CD14-positive monocyte (primary cell): ENCODE measurements around the gene SPATA19. TPM values are rescaled to one million over a fixed set of nuclear protein-coding genes. Genes with fewer than 3 reads are reported as not detected.

Source experiments
- DNase-seq, 3 donors: peaks; one replicate each; pipeline ENCODE4 v3.0.0-alpha.2; 2011 to 2022
- H2AFZ ChIP-seq: 2 replicates; pipeline ENCODE4 v1.6.0; 2012; ENCODE audit warnings: mild to moderate bottlenecking, low read depth, low read length, inconsistent platforms; ENCODE audit not compliant: insufficient read depth, poor library complexity, severe bottlenecking
- H3K27ac ChIP-seq, 2 donors: 1 replicate in 1 of 2; 2 replicates in 1 of 2; pipeline ENCODE4 v1.5.1; 2012 to 2013; ENCODE audit warnings: low read length in 2 of 2, control low read depth in 1 of 2, inconsistent platforms in 1 of 2, low read depth in 1 of 2, mild to moderate bottlenecking in 1 of 2
- H3K27me3 ChIP-seq, 2 donors: one replicate each; pipeline versions ENCODE4 v1.6.0 to v1.6.1; 2011 to 2013; ENCODE audit warnings: low read length in 2 of 2; ENCODE audit not compliant: control insufficient read depth in 2 of 2, insufficient read depth in 2 of 2
- H3K36me3 ChIP-seq, 2 donors: replicated peaks in 1 of 2; 1 replicate in 1 of 2; 2 replicates in 1 of 2; pipeline versions ENCODE4 v1.5.1 to v1.6.1; 2012 to 2013; ENCODE audit warnings: low read length in 2 of 2, control low read depth in 1 of 2, inconsistent platforms in 1 of 2, mild to moderate bottlenecking in 1 of 2; ENCODE audit not compliant: insufficient read depth in 2 of 2, control insufficient read depth in 1 of 2
- H3K4me1 ChIP-seq, 2 donors: 1 replicate in 1 of 2; 2 replicates in 1 of 2; pipeline versions ENCODE4 v1.5.1 to v1.6.1; 2012 to 2013; ENCODE audit warnings: low read length in 2 of 2, control low read depth in 1 of 2, inconsistent platforms in 1 of 2, mild to moderate bottlenecking in 1 of 2, moderate library complexity in 1 of 2; ENCODE audit not compliant: insufficient read depth in 2 of 2, control insufficient read depth in 1 of 2
- H3K4me2 ChIP-seq: replicated peaks from 2 replicates; pipeline ENCODE3; 2012; ENCODE audit warnings: low read length, moderate library complexity, mild to moderate bottlenecking; ENCODE audit not compliant: poor library complexity, severe bottlenecking; ENCODE audit errors: extremely low read depth
- H3K4me3 ChIP-seq, 3 experiments: fragments of 200-600 bp in 1 of 3; sonication (generic) in 1 of 3; replicated peaks in 1 of 3; 1 replicate in 2 of 3; 2 replicates in 1 of 3; pipeline ENCODE4 v1.5.1; 2011 to 2013; ENCODE audit warnings: low read length in 3 of 3, mild to moderate bottlenecking in 3 of 3, control low read depth in 2 of 3, low read depth in 2 of 3, inconsistent platforms in 1 of 3, moderate library complexity in 1 of 3
- H3K79me2 ChIP-seq: 2 replicates; pipeline ENCODE4 v1.6.0; 2012; ENCODE audit warnings: mild to moderate bottlenecking, control low read depth, inconsistent platforms, low read length, moderate library complexity; ENCODE audit not compliant: insufficient read depth
- H3K9ac ChIP-seq: 2 replicates; pipeline ENCODE4 v1.6.0; 2017; ENCODE audit warnings: low read length, mild to moderate bottlenecking; ENCODE audit not compliant: insufficient read depth, poor library complexity, severe bottlenecking
- H3K9me3 ChIP-seq, 2 donors: replicated peaks in 1 of 2; 1 replicate in 1 of 2; 2 replicates in 1 of 2; pipeline versions ENCODE4 v1.5.1 to v1.6.1; 2012 to 2013; ENCODE audit warnings: low read length in 2 of 2, control low read depth in 1 of 2; ENCODE audit not compliant: control insufficient read depth in 1 of 2, insufficient read depth in 1 of 2
- H4K20me1 ChIP-seq: 2 replicates; pipeline ENCODE4 v1.6.0; 2012; ENCODE audit warnings: mild to moderate bottlenecking, low read length, control low read depth, moderate library complexity; ENCODE audit not compliant: insufficient read depth
- H3K27ac Mint-ChIP-seq, 7 donors: one replicate each; pipeline ENCODE4 v1.8.0; 2020; ENCODE audit warnings: mild to moderate bottlenecking in 7 of 7, mixed read lengths in 7 of 7, moderate library complexity in 6 of 7, inconsistent platforms in 2 of 7
- H3K27me3 Mint-ChIP-seq, 3 donors: one replicate each; pipeline ENCODE4 v1.8.0; 2021 to 2022; ENCODE audit warnings: low read depth in 3 of 3, mild to moderate bottlenecking in 3 of 3, mixed read lengths in 3 of 3, moderate library complexity in 3 of 3, inconsistent platforms in 1 of 3
- H3K36me3 Mint-ChIP-seq, 2 donors: one replicate each; pipeline ENCODE4 v1.8.0; 2020; ENCODE audit warnings: mixed read lengths in 2 of 2, inconsistent platforms in 1 of 2, mild to moderate bottlenecking in 1 of 2
- H3K4me1 Mint-ChIP-seq: one replicate; pipeline ENCODE4 v1.8.0; 2020; ENCODE audit warnings: mild to moderate bottlenecking, mixed read lengths
- H3K4me3 Mint-ChIP-seq, 2 donors: one replicate each; pipeline ENCODE4 v1.8.0; 2020; ENCODE audit warnings: mild to moderate bottlenecking in 2 of 2, mixed read lengths in 2 of 2, moderate library complexity in 1 of 2
- H3K9me3 Mint-ChIP-seq, 7 donors: one replicate each; pipeline ENCODE4 v1.8.0; 2020 to 2022; ENCODE audit warnings: mixed read lengths in 7 of 7, mild to moderate bottlenecking in 6 of 7, moderate library complexity in 6 of 7, inconsistent platforms in 2 of 7
- WGBS: methylation state at CpG from one replicate; pipeline ENCODE4 v1.1.5; 2013; ENCODE audit warnings: missing lambda C conversion rate; ENCODE audit not compliant: insufficient coverage; 5-methylcytosine and 5-hydroxymethylcytosine counted together
- intact Hi-C, 2 donors: fragments of 100-400 bp; cut with micrococcal nuclease; formaldehyde crosslinking; loops; one replicate each; pipeline versions ENCODE4 v1.15.0 to v1.15.1; 2023
- polyA plus RNA-seq, 3 donors: library from polyadenylated mRNA; depleted of rRNA in 1 of 3; unstranded in 2 of 3; stranded (reverse) in 1 of 3; fragments of 300-500 nt in 2 of 3; fragments of >200 nt in 1 of 3; fragmentation: Illumina TruSeq in 2 of 3; gene quantifications; 1 replicate in 2 of 3; 2 replicates in 1 of 3; pipeline ENCODE4 v1.2.3, GENCODE V29; 2012 to 2021
- TF ChIP-seq, protein P1 (sequence below): fragments of 200-600 bp; IDR thresholded peaks from one replicate; pipeline ENCODE4 v1.8.0; 2022; ENCODE audit warnings: antibody characterized with exemption, mild to moderate bottlenecking

SPATA19 gene
- polyA plus RNA-seq, 3 donors, result not detected

DNA sequence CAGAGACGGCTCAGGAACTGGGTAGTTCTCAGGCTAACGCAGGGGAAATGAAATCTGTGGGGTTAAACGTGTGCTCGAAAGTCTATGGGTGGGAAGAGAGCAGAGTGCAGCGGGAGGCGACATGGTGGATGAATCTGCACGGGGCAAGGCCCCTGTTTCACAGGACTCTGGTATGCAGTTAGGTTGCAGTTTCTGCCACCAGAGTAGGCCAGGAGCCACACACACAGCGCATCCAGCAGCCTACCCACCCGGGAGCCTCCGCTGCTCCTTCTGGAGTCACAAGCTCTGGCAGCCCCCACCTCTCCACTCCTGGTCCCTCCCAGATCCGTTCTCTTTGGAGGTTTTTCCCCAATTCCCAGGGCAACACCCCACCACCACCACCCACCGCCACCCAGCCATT, 27.0 kb downstream of the SPATA19 start:
- 81% methylated on average over 10 of the region's 12 CpGs for WGBS
- H3K79me2 ChIP-seq, result no peaks in the 10 kb centered on the region
- no peaks in the 10 kb centered on the region for H3K9me3 ChIP-seq
- no peaks in the 10 kb centered on the region for H3K27me3 ChIP-seq
- no peaks in the 10 kb centered on the region for H3K4me1 ChIP-seq
- Mint-ChIP-seq H3K4me1 (no peaks in the 10 kb centered on the region), H3K4me3 (no peak overlapping the region), H3K27me3 (peaks cover 0 to 6% (median 0%) of the 10 kb centered on the region in 3 donors), H3K27ac (no peak overlapping the region), H3K36me3 (no peaks in the 10 kb centered on the region), H3K9me3 (no peaks in the 10 kb centered on the region)
- intact Hi-C loops, result no loop called here
- no peaks in the 10 kb centered on the region for H3K36me3 ChIP-seq
- no peak overlapping the region for H2AFZ ChIP-seq
- H3K4me2 ChIP-seq, result no peak overlapping the region
- TF ChIP-seq, protein P1, sequence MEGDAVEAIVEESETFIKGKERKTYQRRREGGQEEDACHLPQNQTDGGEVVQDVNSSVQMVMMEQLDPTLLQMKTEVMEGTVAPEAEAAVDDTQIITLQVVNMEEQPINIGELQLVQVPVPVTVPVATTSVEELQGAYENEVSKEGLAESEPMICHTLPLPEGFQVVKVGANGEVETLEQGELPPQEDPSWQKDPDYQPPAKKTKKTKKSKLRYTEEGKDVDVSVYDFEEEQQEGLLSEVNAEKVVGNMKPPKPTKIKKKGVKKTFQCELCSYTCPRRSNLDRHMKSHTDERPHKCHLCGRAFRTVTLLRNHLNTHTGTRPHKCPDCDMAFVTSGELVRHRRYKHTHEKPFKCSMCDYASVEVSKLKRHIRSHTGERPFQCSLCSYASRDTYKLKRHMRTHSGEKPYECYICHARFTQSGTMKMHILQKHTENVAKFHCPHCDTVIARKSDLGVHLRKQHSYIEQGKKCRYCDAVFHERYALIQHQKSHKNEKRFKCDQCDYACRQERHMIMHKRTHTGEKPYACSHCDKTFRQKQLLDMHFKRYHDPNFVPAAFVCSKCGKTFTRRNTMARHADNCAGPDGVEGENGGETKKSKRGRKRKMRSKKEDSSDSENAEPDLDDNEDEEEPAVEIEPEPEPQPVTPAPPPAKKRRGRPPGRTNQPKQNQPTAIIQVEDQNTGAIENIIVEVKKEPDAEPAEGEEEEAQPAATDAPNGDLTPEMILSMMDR, result no peak
- no peak overlapping the region for H3K4me3 ChIP-seq
- no peak for DNase-seq
- H4K20me1 ChIP-seq, result no peaks in the 10 kb centered on the region
- no peak overlapping the region for H3K9ac ChIP-seq
- no peak overlapping the region for H3K27ac ChIP-seq

- Histone ChIP-seq H3K9ac (no peak overlapping the region), H3K79me2 (no peaks in the 10 kb centered on the region), H3K4me2 (no peak overlapping the region), H3K4me3 (no peak overlapping the region), H3K27ac (no peak overlapping the region), H2AFZ (no peak overlapping the region), H3K9me3 (no peaks in the 10 kb centered on the region), H4K20me1 (no peaks in the 10 kb centered on the region), H3K4me1 (no peaks in the 10 kb centered on the region), H3K36me3 (no peaks in the 10 kb centered on the region), H3K27me3 (no peaks in the 10 kb centered on the region)
- WGBS, result 89% methylated on average over 6 of the region's 7 CpGs
- Mint-ChIP-seq H3K27me3 (peaks cover 0 to 6% (median 0%) of the 10 kb centered on the region in 3 donors), H3K27ac (no peak overlapping the region), H3K4me3 (no peak overlapping the region), H3K9me3 (no peaks in the 10 kb centered on the region), H3K4me1 (no peaks in the 10 kb centered on the region), H3K36me3 (no peaks in the 10 kb centered on the region)
- TF ChIP-seq, protein P1, result no peak
- intact Hi-C loops, result no loop called here
- no peak for DNase-seq
Observed at GRCh38 chr11:133817449-133817848, 27.9 kb downstream of the SPATA19 start.
